Measurements from ENCODE around the gene POP4. TPM values are rescaled to one million over a fixed set of nuclear protein-coding genes. Genes with fewer than 3 reads are reported as not detected.

The POP4 gene
- total RNA-seq, 1 donor from 2014 or later = 37.9 TPM

GRCh38 chr19:29618871-29619270, 12.8 kb downstream of the POP4 start:
- H3K27ac Mint-ChIP-seq (ENCODE audit: unreplicated experiment) = no peak overlapping the region
- H3K4me3 Mint-ChIP-seq (ENCODE audit: unreplicated experiment) = no peak overlapping the region
- no peak for TF ChIP-seq CTCF (IDR thresholded peaks at IDR 0.05; ENCODE audit: partially characterized antibody, unreplicated experiment)
- H3K36me3 Mint-ChIP-seq (ENCODE audit: unreplicated experiment) = peaks cover 4% of the 10 kb centered on the region
- H3K27me3 Mint-ChIP-seq (ENCODE audit: unreplicated experiment) = peaks cover 5% of the 10 kb centered on the region
- no peaks in the 10 kb centered on the region for H3K4me1 Mint-ChIP-seq (ENCODE audit: low read depth, unreplicated experiment)
- H3K9me3 Mint-ChIP-seq (ENCODE audit: unreplicated experiment) = no peaks in the 10 kb centered on the region
- DNase-seq = no peak

GRCh38 chr19:29620931-29621351, 14.9 kb downstream of the POP4 start:
- H3K27me3 Mint-ChIP-seq (ENCODE audit: unreplicated experiment) = peaks cover 4% of the 10 kb centered on the region
- no peak for TF ChIP-seq CTCF (IDR thresholded peaks at IDR 0.05; ENCODE audit: partially characterized antibody, unreplicated experiment)
- H3K9me3 Mint-ChIP-seq (ENCODE audit: unreplicated experiment) = no peaks in the 10 kb centered on the region
- no peaks in the 10 kb centered on the region for H3K4me1 Mint-ChIP-seq (ENCODE audit: low read depth, unreplicated experiment)
- no peak for DNase-seq
- H3K36me3 Mint-ChIP-seq (ENCODE audit: unreplicated experiment) = peaks cover 4% of the 10 kb centered on the region
- no peak overlapping the region for H3K4me3 Mint-ChIP-seq (ENCODE audit: unreplicated experiment)
- no peak overlapping the region for H3K27ac Mint-ChIP-seq (ENCODE audit: unreplicated experiment)

GRCh38 chr19:29622166-29623070, 16.3 kb downstream of the POP4 start:
- Mint-ChIP-seq H3K27ac (ENCODE audit: unreplicated experiment) (no peak overlapping the region), H3K27me3 (ENCODE audit: unreplicated experiment) (peaks cover 4% of the 10 kb centered on the region), H3K36me3 (ENCODE audit: unreplicated experiment) (no peaks in the 10 kb centered on the region), H3K9me3 (ENCODE audit: unreplicated experiment) (no peaks in the 10 kb centered on the region), H3K4me1 (ENCODE audit: low read depth, unreplicated experiment) (no peaks in the 10 kb centered on the region), H3K4me3 (ENCODE audit: unreplicated experiment) (no peak overlapping the region)
- no peak for DNase-seq
- no peak for TF ChIP-seq CTCF (IDR thresholded peaks at IDR 0.05; ENCODE audit: partially characterized antibody, unreplicated experiment)

GRCh38 chr19:29623726-29624488, 17.8 kb downstream of the POP4 start:
- H3K36me3 Mint-ChIP-seq (ENCODE audit: unreplicated experiment) = no peaks in the 10 kb centered on the region
- TF ChIP-seq CTCF (IDR thresholded peaks at IDR 0.05; ENCODE audit: partially characterized antibody, unreplicated experiment) = no peak
- H3K4me3 Mint-ChIP-seq (ENCODE audit: unreplicated experiment) = no peak overlapping the region
- H3K27ac Mint-ChIP-seq (ENCODE audit: unreplicated experiment) = no peak overlapping the region
- DNase-seq = no peak
- no peaks in the 10 kb centered on the region for H3K4me1 Mint-ChIP-seq (ENCODE audit: low read depth, unreplicated experiment)
- no peaks in the 10 kb centered on the region for H3K9me3 Mint-ChIP-seq (ENCODE audit: unreplicated experiment)
- peaks cover 2% of the 10 kb centered on the region for H3K27me3 Mint-ChIP-seq (ENCODE audit: unreplicated experiment)
